ENCODE results near the gene CDH12.

CDH12 gene

GRCh38 chr5:21809611-21810010 is 1043.5 kb downstream of the CDH12 start:
- Histone ChIP-seq H3K27ac (ENCODE audit: low read depth, low read length) (no peak overlapping the region), H3K27me3 (ENCODE audit: control insufficient read depth, insufficient read depth, low read length) (no peaks in the 10 kb centered on the region), H3K4me1 (ENCODE audit: control insufficient read depth, insufficient read depth, low read length) (no peaks in the 10 kb centered on the region), H3K9ac (ENCODE audit: low read length) (no peak overlapping the region), H3K9me3 (ENCODE audit: control insufficient read depth, insufficient read depth, low read depth, low read length) (no peaks in the 10 kb centered on the region), H3K36me3 (ENCODE audit: control insufficient read depth, insufficient read depth, low read length) (no peaks in the 10 kb centered on the region), H3K4me3 (ENCODE audit: low read depth, low read length) (no peak overlapping the region)

- no peak overlapping the region for H3K4me3 ChIP-seq (ENCODE audit: low read depth, low read length)
- no peaks in the 10 kb centered on the region for H3K4me1 ChIP-seq (ENCODE audit: control insufficient read depth, insufficient read depth, low read length)
- no peaks in the 10 kb centered on the region for H3K27me3 ChIP-seq (ENCODE audit: control insufficient read depth, insufficient read depth, low read length)
- H3K9me3 ChIP-seq (ENCODE audit: control insufficient read depth, insufficient read depth, low read depth, low read length), result no peaks in the 10 kb centered on the region
- no peak overlapping the region for H3K9ac ChIP-seq (ENCODE audit: low read length)
- H3K27ac ChIP-seq (ENCODE audit: low read depth, low read length), result no peak overlapping the region
- no peaks in the 10 kb centered on the region for H3K36me3 ChIP-seq (ENCODE audit: control insufficient read depth, insufficient read depth, low read length)
Measured at GRCh38 chr5:21807953-21808352, 1045.2 kb downstream of the CDH12 start.

- no peaks in the 10 kb centered on the region for H3K36me3 ChIP-seq (ENCODE audit: control insufficient read depth, insufficient read depth, low read length)
- H3K27me3 ChIP-seq (ENCODE audit: control insufficient read depth, insufficient read depth, low read length), result no peaks in the 10 kb centered on the region
- H3K4me3 ChIP-seq (ENCODE audit: low read depth, low read length), result no peak overlapping the region
- no peak overlapping the region for H3K27ac ChIP-seq (ENCODE audit: low read depth, low read length)
- no peaks in the 10 kb centered on the region for H3K9me3 ChIP-seq (ENCODE audit: control insufficient read depth, insufficient read depth, low read depth, low read length)
- H3K4me1 ChIP-seq (ENCODE audit: control insufficient read depth, insufficient read depth, low read length), result no peaks in the 10 kb centered on the region
- H3K9ac ChIP-seq (ENCODE audit: low read length), result no peak overlapping the region
Measured at GRCh38 chr5:21806943-21807342, 1046.2 kb downstream of the CDH12 start.

GRCh38 chr5:21806271-21806670 is 1046.9 kb downstream of the CDH12 start:
- H3K9ac ChIP-seq (ENCODE audit: low read length), result no peak overlapping the region
- no peak overlapping the region for H3K27ac ChIP-seq (ENCODE audit: low read depth, low read length)
- no peaks in the 10 kb centered on the region for H3K4me1 ChIP-seq (ENCODE audit: control insufficient read depth, insufficient read depth, low read length)
- H3K4me3 ChIP-seq (ENCODE audit: low read depth, low read length), result no peak overlapping the region
- H3K36me3 ChIP-seq (ENCODE audit: control insufficient read depth, insufficient read depth, low read length), result no peaks in the 10 kb centered on the region
- no peaks in the 10 kb centered on the region for H3K27me3 ChIP-seq (ENCODE audit: control insufficient read depth, insufficient read depth, low read length)
- no peaks in the 10 kb centered on the region for H3K9me3 ChIP-seq (ENCODE audit: control insufficient read depth, insufficient read depth, low read depth, low read length)

- H3K36me3 ChIP-seq (ENCODE audit: control insufficient read depth, insufficient read depth, low read length), result no peaks in the 10 kb centered on the region
Measured at GRCh38 chr5:21802869-21803490, 1050.2 kb downstream of the CDH12 start.

GRCh38 chr5:21802100-21802499 is 1051.0 kb downstream of the CDH12 start:
- no peaks in the 10 kb centered on the region for H3K4me1 ChIP-seq (ENCODE audit: control insufficient read depth, insufficient read depth, low read length)
- no peaks in the 10 kb centered on the region for H3K36me3 ChIP-seq (ENCODE audit: control insufficient read depth, insufficient read depth, low read length)
- no peaks in the 10 kb centered on the region for H3K27me3 ChIP-seq (ENCODE audit: control insufficient read depth, insufficient read depth, low read length)
- H3K27ac ChIP-seq (ENCODE audit: low read depth, low read length), result no peak overlapping the region
- H3K4me3 ChIP-seq (ENCODE audit: low read depth, low read length), result no peak overlapping the region
- H3K9me3 ChIP-seq (ENCODE audit: control insufficient read depth, insufficient read depth, low read depth, low read length), result no peaks in the 10 kb centered on the region
- no peak overlapping the region for H3K9ac ChIP-seq (ENCODE audit: low read length)

More at GRCh38 chr5:21802869-21803490, 1050.2 kb downstream of the CDH12 start:
- Histone ChIP-seq H3K27ac (ENCODE audit: low read depth, low read length) (no peak overlapping the region), H3K4me1 (ENCODE audit: control insufficient read depth, insufficient read depth, low read length) (no peaks in the 10 kb centered on the region), H3K9ac (ENCODE audit: low read length) (no peak overlapping the region), H3K9me3 (ENCODE audit: control insufficient read depth, insufficient read depth, low read depth, low read length) (no peaks in the 10 kb centered on the region), H3K27me3 (ENCODE audit: control insufficient read depth, insufficient read depth, low read length) (no peaks in the 10 kb centered on the region), H3K4me3 (ENCODE audit: low read depth, low read length) (no peak overlapping the region)

GRCh38 chr5:21792748-21793147 is 1060.4 kb downstream of the CDH12 start:
- Histone ChIP-seq H3K36me3 (ENCODE audit: control insufficient read depth, insufficient read depth, low read length) (no peaks in the 10 kb centered on the region), H3K27me3 (ENCODE audit: control insufficient read depth, insufficient read depth, low read length) (no peaks in the 10 kb centered on the region), H3K9ac (ENCODE audit: low read length) (no peak overlapping the region), H3K4me1 (ENCODE audit: control insufficient read depth, insufficient read depth, low read length) (no peaks in the 10 kb centered on the region), H3K9me3 (ENCODE audit: control insufficient read depth, insufficient read depth, low read depth, low read length) (no peaks in the 10 kb centered on the region), H3K27ac (ENCODE audit: low read depth, low read length) (no peak overlapping the region), H3K4me3 (ENCODE audit: low read depth, low read length) (no peak overlapping the region)

- Histone ChIP-seq H3K27ac (ENCODE audit: low read depth, low read length) (no peak overlapping the region), H3K36me3 (ENCODE audit: control insufficient read depth, insufficient read depth, low read length) (no peaks in the 10 kb centered on the region), H3K9ac (ENCODE audit: low read length) (no peak overlapping the region), H3K9me3 (ENCODE audit: control insufficient read depth, insufficient read depth, low read depth, low read length) (no peaks in the 10 kb centered on the region), H3K4me3 (ENCODE audit: low read depth, low read length) (no peak overlapping the region), H3K27me3 (ENCODE audit: control insufficient read depth, insufficient read depth, low read length) (no peaks in the 10 kb centered on the region), H3K4me1 (ENCODE audit: control insufficient read depth, insufficient read depth, low read length) (no peaks in the 10 kb centered on the region)
Measured at GRCh38 chr5:21791304-21791703, 1061.8 kb downstream of the CDH12 start.

GRCh38 chr5:21784487-21784886 is 1068.7 kb downstream of the CDH12 start:
- Histone ChIP-seq H3K36me3 (ENCODE audit: control insufficient read depth, insufficient read depth, low read length) (no peaks in the 10 kb centered on the region), H3K4me1 (ENCODE audit: control insufficient read depth, insufficient read depth, low read length) (no peaks in the 10 kb centered on the region), H3K4me3 (ENCODE audit: low read depth, low read length) (no peak overlapping the region)

GRCh38 chr5:21783074-21783679 is 1070.0 kb downstream of the CDH12 start:
- Histone ChIP-seq H3K4me3 (ENCODE audit: low read depth, low read length) (no peak overlapping the region), H3K9me3 (ENCODE audit: control insufficient read depth, insufficient read depth, low read depth, low read length) (no peaks in the 10 kb centered on the region), H3K27ac (ENCODE audit: low read depth, low read length) (no peak overlapping the region), H3K4me1 (ENCODE audit: control insufficient read depth, insufficient read depth, low read length) (no peaks in the 10 kb centered on the region), H3K9ac (ENCODE audit: low read length) (no peak overlapping the region), H3K36me3 (ENCODE audit: control insufficient read depth, insufficient read depth, low read length) (no peaks in the 10 kb centered on the region), H3K27me3 (ENCODE audit: control insufficient read depth, insufficient read depth, low read length) (no peaks in the 10 kb centered on the region)

More at GRCh38 chr5:21784487-21784886, 1068.7 kb downstream of the CDH12 start:
- Histone ChIP-seq H3K9me3 (ENCODE audit: control insufficient read depth, insufficient read depth, low read depth, low read length) (no peaks in the 10 kb centered on the region), H3K27ac (ENCODE audit: low read depth, low read length) (no peak overlapping the region), H3K27me3 (ENCODE audit: control insufficient read depth, insufficient read depth, low read length) (no peaks in the 10 kb centered on the region), H3K9ac (ENCODE audit: low read length) (no peak overlapping the region)

GRCh38 chr5:21776466-21776865 is 1076.7 kb downstream of the CDH12 start:
- H3K4me1 ChIP-seq (ENCODE audit: control insufficient read depth, insufficient read depth, low read length), result no peaks in the 10 kb centered on the region

More at GRCh38 chr5:21776466-21776865, 1076.7 kb downstream of the CDH12 start:
- Histone ChIP-seq H3K9ac (ENCODE audit: low read length) (no peak overlapping the region), H3K27me3 (ENCODE audit: control insufficient read depth, insufficient read depth, low read length) (no peaks in the 10 kb centered on the region), H3K36me3 (ENCODE audit: control insufficient read depth, insufficient read depth, low read length) (no peaks in the 10 kb centered on the region), H3K4me3 (ENCODE audit: low read depth, low read length) (no peak overlapping the region), H3K27ac (ENCODE audit: low read depth, low read length) (no peak overlapping the region), H3K9me3 (ENCODE audit: control insufficient read depth, insufficient read depth, low read depth, low read length) (no peaks in the 10 kb centered on the region)

All from HUES6 (cell line).